Measurements from ENCODE around the gene ONECUT1.
A peak's percentile ranks its signal among the peaks of the same experiment; 100 is the strongest.

ONECUT1 gene

DNA sequence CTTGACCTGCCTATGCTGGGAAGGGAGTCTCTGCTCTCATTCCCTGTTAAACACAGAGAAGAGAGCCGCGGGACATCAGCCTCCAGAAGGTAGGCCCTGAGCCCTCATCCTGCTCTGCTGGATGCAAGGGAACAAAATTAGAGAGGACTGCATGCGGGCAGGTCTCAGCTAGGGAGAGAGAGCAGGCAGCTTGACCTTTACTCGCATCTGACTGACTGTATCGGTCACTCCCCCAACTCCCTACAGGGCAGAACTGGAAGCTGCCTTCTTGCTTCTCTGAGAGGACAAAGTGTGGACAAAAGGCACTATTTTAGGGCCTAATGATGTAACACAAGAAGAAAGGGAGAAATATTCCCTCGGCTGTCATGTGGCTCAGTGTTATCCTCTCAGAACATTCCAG, 72.2 kb downstream of the ONECUT1 start:
- Histone ChIP-seq H3K27ac (ENCODE audit: low read length) (no peak overlapping the region), H3K27me3 (ENCODE audit: control insufficient read depth, insufficient read depth, low read length) (no peaks in the 10 kb centered on the region), H3K4me3 (ENCODE audit: low read length) (no peak overlapping the region)

DNA sequence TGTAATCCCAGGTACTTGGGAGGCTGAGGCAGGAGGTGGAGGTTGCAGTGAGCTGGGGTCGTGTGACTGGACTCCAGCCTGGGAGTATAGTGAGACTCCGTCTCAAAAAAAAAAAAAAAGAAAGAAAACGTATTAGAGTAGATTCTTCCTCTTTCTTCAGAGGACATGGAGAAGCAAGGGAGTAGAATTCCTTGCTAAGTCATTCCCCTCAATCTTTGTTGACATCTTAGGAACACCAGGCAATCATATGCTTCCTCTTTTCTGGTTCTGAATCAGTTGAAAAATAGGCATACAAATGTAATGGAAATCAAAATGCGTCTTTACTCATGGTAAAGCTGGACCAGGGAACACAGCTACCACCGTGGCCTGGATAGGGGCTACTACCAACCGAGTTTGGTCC, 72.7 kb downstream of the ONECUT1 start:
- peaks cover 6% of the 10 kb centered on the region for H3K4me1 ChIP-seq (ENCODE audit: control insufficient read depth, low read depth, low read length)

More for the DNA sequence above, 72.2 kb downstream of the ONECUT1 start:
- no peak overlapping the region for H3K9ac ChIP-seq (ENCODE audit: low read length)
- H3K9me3 ChIP-seq (ENCODE audit: control insufficient read depth, low read depth, low read length): no peaks in the 10 kb centered on the region
- peaks cover 6% of the 10 kb centered on the region for H3K4me1 ChIP-seq (ENCODE audit: control insufficient read depth, low read depth, low read length)
- no peaks in the 10 kb centered on the region for H3K36me3 ChIP-seq (ENCODE audit: control insufficient read depth, low read depth, low read length)

DNA sequence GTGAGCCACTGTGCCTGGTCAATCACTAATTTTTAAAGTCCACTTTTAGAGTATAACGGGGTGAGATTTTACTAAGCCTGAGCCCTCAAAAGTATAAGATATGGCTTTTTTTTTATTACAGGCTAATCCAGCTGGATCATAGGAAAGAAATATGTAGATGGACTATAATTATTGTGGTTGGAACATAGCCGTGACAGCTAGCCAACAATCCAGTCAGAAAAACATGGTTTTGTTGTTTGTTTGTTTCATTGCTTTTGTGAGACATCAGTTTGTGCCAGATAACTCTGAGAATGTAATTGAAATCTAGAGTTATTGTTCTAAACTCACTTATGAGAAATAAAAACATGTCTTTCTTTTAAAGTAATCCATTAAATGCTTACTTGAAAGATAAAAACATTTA, 73.6 kb downstream of the ONECUT1 start:
- Histone ChIP-seq H3K9me3 (ENCODE audit: control insufficient read depth, low read depth, low read length) (no peaks in the 10 kb centered on the region), H3K27ac (ENCODE audit: low read length) (no peak overlapping the region), H3K36me3 (ENCODE audit: control insufficient read depth, low read depth, low read length) (no peaks in the 10 kb centered on the region), H3K4me1 (ENCODE audit: control insufficient read depth, low read depth, low read length) (peaks cover 6% of the 10 kb centered on the region), H3K4me3 (ENCODE audit: low read length) (no peak overlapping the region), H3K9ac (ENCODE audit: low read length) (no peak overlapping the region), H3K27me3 (ENCODE audit: control insufficient read depth, insufficient read depth, low read length) (no peaks in the 10 kb centered on the region)

More for the DNA sequence above, 72.7 kb downstream of the ONECUT1 start:
- no peaks in the 10 kb centered on the region for H3K27me3 ChIP-seq (ENCODE audit: control insufficient read depth, insufficient read depth, low read length)
- H3K27ac ChIP-seq (ENCODE audit: low read length): no peak overlapping the region
- H3K4me3 ChIP-seq (ENCODE audit: low read length): no peak overlapping the region
- no peaks in the 10 kb centered on the region for H3K36me3 ChIP-seq (ENCODE audit: control insufficient read depth, low read depth, low read length)
- H3K9me3 ChIP-seq (ENCODE audit: control insufficient read depth, low read depth, low read length): no peaks in the 10 kb centered on the region
- no peak overlapping the region for H3K9ac ChIP-seq (ENCODE audit: low read length)

DNA sequence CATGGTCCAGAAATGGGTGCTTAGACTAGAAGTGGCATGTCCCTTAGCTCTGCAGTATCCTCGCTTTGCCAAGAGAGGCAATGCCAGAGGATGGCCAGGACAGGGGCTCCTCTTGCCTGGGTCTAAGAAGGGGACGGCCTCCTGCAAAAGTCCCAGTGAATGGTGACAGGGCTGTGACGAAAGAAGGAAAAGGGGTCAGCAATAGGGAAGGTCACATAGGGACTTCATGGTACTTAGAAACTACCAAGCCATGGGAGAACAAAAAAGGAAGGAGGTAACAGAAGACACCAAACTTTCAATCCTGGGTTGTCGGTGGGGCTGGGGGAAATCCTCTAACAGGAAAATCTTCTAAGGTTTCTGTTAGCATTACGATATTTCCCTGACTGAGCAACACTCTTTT, 74.7 kb downstream of the ONECUT1 start:
- no peak overlapping the region for H3K27ac ChIP-seq (ENCODE audit: low read length)
- no peaks in the 10 kb centered on the region for H3K36me3 ChIP-seq (ENCODE audit: control insufficient read depth, low read depth, low read length)
- no peak overlapping the region for H3K4me3 ChIP-seq (ENCODE audit: low read length)
- no peak overlapping the region for H3K9ac ChIP-seq (ENCODE audit: low read length)
- H3K9me3 ChIP-seq (ENCODE audit: control insufficient read depth, low read depth, low read length): no peaks in the 10 kb centered on the region
- no peaks in the 10 kb centered on the region for H3K27me3 ChIP-seq (ENCODE audit: control insufficient read depth, insufficient read depth, low read length)
- H3K4me1 ChIP-seq (ENCODE audit: control insufficient read depth, low read depth, low read length): peaks cover 6% of the 10 kb centered on the region

DNA sequence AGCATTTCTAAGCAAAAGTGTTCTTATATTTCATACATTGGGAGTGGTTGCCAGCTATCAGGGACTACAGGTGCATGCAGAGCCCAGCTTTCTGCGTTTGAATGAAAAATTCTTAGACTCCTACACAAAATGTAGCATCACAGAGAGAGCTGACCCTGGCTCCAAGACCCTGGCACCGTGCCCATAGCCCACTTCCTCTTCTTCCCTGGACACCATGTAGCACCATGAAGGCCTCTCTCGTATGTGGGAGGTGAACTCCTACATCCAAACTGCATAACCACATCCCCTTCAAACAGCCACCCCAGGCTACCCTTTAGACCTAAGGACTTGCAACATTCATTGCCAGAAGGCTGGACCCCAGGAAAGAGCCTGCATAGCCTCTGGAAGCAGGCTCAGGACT, 75.2 kb downstream of the ONECUT1 start:
- Histone ChIP-seq H3K27me3 (ENCODE audit: control insufficient read depth, insufficient read depth, low read length) (no peaks in the 10 kb centered on the region), H3K9me3 (ENCODE audit: control insufficient read depth, low read depth, low read length) (no peaks in the 10 kb centered on the region), H3K4me1 (ENCODE audit: control insufficient read depth, low read depth, low read length) (peaks cover 8% of the 10 kb centered on the region), H3K4me3 (ENCODE audit: low read length) (no peak overlapping the region), H3K27ac (ENCODE audit: low read length) (no peak overlapping the region), H3K36me3 (ENCODE audit: control insufficient read depth, low read depth, low read length) (no peaks in the 10 kb centered on the region), H3K9ac (ENCODE audit: low read length) (no peak overlapping the region)

DNA sequence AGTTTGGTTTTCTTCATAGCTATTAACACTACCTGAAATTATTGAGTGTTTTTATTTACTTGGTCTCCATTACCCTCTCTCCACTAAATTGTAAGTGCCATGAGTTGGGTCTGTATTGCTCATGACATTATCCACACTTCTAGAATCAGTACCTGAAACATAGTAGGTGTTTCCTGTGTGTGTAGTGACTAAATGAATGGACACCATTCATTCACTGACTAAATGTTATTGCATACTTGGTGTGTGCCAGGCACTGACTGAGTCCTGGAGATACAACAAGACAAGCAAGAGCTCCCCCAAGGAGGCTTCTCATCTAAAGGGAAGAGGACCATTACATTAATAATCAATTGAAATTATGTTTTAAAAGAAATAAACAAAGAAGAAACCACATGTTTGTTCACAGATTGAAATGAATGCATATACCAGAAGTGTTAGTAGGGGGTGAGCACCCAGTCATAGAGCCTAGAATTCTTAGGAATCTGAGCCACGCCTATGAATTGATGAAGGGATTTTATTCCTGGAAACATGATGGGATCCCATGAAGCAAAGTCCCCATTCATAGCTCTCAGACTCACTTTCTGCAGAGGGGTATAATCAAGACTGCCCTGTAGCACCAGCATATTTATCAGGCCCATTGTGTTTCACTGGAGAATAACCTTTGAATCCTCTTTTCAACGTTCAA, 79.3 kb downstream of the ONECUT1 start:
- Histone ChIP-seq H3K27ac (ENCODE audit: low read length) (no peak overlapping the region), H3K4me3 (ENCODE audit: low read length) (no peak overlapping the region), H3K9ac (ENCODE audit: low read length) (no peak overlapping the region), H3K9me3 (ENCODE audit: control insufficient read depth, low read depth, low read length) (no peaks in the 10 kb centered on the region), H3K27me3 (ENCODE audit: control insufficient read depth, insufficient read depth, low read length) (no peaks in the 10 kb centered on the region), H3K36me3 (ENCODE audit: control insufficient read depth, low read depth, low read length) (no peaks in the 10 kb centered on the region), H3K4me1 (ENCODE audit: control insufficient read depth, low read depth, low read length) (peaks cover 7% of the 10 kb centered on the region)

DNA sequence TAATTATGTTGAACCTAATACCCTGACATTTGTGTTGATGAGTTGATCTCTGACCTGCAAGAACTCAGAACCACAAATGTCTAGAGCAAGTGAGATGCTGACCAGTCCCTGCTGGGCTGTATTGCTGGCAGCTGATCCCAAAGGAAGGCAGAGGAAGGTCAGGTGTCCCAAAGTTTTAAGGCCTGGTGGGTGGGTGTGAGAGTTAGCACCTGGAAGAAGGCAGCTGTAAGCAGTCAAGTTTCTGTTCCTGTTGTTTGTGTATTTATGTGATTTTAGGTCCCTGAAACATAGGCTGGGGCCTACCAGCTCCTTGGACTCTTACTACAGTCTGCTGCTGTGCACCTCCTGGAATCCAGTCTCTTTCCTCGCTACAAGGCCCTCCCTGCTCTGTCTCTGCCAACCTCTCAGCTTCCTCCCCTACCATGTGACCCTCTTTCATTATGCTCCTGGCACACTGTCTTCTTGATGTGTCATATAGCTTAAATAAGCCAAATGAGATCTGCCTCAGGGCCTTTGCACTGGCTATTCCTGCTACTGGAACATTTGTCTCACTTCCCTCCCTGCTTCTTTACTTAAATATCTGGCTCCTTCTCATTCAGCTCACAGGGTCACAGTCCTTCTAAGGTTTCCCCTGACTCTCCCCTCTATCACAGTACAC, 80.0 kb downstream of the ONECUT1 start:
- H3K4me1 ChIP-seq (ENCODE audit: control insufficient read depth, low read depth, low read length): peaks cover 7% of the 10 kb centered on the region
- H3K36me3 ChIP-seq (ENCODE audit: control insufficient read depth, low read depth, low read length): no peaks in the 10 kb centered on the region
- H3K9me3 ChIP-seq (ENCODE audit: control insufficient read depth, low read depth, low read length): no peaks in the 10 kb centered on the region
- peak overlapping the region; percentile 49 for H3K4me3 ChIP-seq (ENCODE audit: low read length)
- H3K27ac ChIP-seq (ENCODE audit: low read length): no peak overlapping the region
- H3K9ac ChIP-seq (ENCODE audit: low read length): no peak overlapping the region
- H3K27me3 ChIP-seq (ENCODE audit: control insufficient read depth, insufficient read depth, low read length): no peaks in the 10 kb centered on the region

DNA sequence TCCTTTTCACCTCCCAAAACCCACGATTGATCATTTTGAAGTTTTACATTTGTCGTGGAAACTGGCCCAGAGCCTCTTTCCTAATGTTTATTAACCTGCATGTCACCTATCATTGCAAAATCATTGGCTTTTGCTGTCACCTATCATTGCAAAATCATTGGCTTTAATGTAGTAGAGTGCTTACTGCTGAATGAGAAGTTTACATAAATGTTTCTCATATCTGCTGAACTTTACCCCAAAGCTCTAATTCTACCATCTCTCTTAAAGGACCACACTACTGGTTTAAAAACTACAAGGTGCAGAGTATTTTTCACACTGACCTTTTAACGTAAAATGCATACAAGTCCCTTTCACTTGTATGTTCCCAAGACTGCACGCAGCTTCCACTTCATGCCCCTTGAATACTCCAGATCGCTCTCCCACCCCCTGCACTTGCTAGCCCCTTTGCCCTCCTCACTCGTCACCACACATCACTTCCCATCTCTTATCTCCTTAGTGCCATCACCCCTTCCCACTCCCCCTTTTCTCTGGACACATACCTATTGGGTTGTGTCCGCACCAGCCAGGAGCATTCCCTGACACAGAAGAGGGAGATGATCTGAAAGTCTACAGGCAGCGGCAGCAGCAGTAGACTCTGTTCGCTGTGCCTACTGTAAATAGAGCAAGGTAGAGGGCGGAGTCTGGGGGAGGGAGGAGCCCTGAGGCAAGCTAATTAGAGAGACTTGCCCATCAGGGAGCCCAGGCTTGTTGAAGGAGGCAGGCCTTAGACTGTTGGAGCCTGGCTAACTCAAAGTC, 80.8 kb downstream of the ONECUT1 start:
- H3K27me3 ChIP-seq (ENCODE audit: control insufficient read depth, insufficient read depth, low read length): no peaks in the 10 kb centered on the region
- H3K4me1 ChIP-seq (ENCODE audit: control insufficient read depth, low read depth, low read length): peaks cover 7% of the 10 kb centered on the region
- no peak overlapping the region for H3K9ac ChIP-seq (ENCODE audit: low read length)
- H3K9me3 ChIP-seq (ENCODE audit: control insufficient read depth, low read depth, low read length): no peaks in the 10 kb centered on the region
- peak overlapping the region; percentile 49 for H3K4me3 ChIP-seq (ENCODE audit: low read length)
- no peaks in the 10 kb centered on the region for H3K36me3 ChIP-seq (ENCODE audit: control insufficient read depth, low read depth, low read length)
- H3K27ac ChIP-seq (ENCODE audit: low read length): no peak overlapping the region
